NCI-H2227 (cell line): ENCODE measurements around the gene APOBEC3C.
"Not testable (repeated sequence)": the region's sequence is repeated elsewhere in the genome, so short reads cannot be mapped to it uniquely, and the experiment has no call there.

Experiments
- DNase-seq: peaks from one replicate; lab custom pipeline; 2025; ENCODE audit not compliant: unreplicated experiment; lab: John Stamatoyannopoulos, UW

The APOBEC3C gene

DNA sequence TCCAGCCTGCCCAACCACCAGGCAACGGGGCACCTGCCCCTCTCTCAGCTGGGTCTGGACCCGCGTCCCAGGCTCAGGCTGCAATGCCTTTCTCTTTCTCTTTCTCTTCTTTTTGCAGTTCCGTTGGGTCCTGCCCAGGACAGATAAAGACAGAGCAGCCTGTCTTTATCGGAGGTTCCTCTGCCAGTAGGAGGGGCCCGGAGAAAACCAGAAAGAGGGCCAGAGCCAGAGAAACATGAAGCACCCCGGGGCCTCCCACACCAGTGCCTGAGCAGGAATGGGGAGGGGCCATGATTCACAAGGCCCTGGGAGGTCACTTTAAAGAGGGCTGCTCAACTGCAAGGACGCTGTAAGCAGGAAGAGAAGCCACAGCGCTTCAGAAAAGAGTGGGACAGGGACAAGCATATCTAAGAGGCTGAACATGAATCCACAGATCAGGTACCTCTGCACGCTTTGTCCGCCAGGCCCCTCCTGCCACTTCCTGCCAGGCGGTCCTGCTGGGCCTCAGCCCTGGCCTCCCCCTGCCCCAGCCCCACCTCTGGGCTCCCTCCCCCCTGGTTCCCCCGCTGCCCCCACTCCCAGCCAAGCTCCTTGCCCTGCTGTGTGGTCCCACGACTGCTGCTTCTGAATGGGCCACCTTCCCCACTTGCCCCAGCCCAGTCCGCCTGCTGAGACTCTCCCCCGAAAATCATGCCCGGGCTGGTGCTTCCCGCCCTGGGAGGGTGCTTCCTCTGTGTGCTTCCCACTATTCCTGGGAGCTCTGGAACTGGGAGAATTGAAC is at the start of gene APOBEC3C:
Gene APOBEC3C (plus strand): TSS at position 316 of the 781 bp plus-strand sequence. CDS start 106 bp downstream, at position 422.
- peak; percentile 59 for DNase-seq

DNA sequence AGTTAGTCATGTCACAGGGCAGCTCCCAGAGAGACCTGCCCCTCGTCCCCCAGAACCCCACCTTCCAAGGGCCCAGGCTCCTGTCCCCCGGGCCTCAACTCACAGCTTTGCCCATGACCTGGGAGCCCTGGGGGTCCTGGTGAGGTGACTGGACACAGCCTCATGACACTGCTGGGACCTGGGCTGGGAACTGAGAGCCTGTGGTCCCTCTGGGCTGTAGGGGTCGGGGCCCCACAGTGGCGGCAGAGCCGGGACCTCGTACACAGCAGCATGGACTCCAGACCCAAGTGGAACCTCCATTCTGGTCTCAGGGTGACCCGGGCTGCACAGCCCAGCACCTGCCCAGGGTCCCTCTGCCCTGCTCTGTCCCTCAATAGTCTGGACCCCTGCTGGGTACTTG is 49.8 kb upstream of the APOBEC3C start:
- no peak for DNase-seq

DNA sequence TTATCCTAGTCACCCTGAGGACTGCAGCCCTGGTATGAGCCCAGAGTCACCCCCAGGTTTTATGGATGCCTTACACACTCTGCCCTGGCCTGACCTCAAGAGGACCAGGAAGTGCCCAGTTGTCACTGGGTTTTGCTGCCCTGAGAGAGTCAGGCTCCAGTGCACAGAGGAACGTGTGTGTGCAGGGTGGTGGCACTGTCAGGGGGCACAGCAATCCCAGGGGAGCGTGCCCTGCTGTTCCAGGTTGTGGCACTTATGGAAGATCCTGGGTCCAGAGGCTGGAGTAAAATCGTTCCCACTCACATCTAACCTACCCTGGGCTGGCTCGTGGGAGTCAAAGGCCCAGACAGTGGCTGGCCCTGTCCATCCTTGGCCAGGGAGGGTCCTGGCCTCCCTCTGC is 49.1 kb upstream of the APOBEC3C start:
- DNase-seq = no peak

DNA sequence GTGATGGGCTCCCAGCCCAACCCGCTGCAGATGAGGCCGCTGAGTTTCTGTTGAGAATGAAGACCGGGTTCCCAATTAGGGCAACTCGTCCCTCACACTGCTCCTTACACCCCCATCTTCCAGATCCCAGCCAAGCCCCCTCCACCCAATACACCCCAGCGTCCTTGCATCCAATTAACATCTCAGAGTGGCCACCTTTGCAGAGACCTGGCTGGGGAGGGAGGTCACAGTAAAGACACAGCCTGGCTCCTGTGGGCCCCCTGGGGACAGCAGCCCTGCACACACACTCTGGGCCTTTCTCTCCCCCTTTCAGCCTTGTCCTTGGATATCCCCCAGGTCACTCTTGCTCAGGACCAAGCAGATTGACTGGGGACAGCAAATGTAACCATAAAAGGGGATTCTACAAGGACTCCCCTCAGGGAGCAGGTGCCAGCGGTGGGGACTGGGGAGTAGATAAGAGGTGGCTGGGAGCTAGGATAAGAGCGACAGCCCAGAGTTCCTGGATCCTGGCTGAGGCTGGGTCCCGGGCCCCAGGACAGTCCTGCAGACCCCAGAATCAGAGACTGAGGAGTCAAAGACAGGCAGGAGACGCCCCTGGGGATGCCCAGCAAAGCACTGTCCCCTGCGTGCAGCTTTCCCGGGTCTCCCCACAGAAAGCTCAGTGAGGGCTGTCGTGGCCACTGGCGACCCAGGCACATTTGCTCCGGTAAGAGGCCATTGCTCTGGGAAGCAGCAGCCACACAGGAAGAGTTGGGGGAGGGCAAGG is 48.3 kb upstream of the APOBEC3C start:
- DNase-seq = no peak

DNA sequence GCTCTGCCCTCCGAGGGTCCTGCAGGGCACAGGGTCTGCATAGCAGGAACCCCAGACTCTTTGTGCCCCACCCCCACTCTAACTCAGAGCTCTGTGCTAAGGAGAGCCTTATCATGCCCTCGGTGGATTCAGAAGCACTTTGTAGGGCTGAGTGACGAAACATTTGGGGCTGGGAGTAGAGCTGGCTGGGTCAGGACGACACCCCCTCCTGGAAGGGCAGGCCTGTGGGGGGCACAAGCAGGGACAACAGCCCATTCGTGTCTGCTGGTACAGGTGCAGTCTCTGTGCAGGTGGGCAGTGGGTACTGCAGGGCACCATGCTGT is 47.7 kb upstream of the APOBEC3C start:
- DNase-seq = no peak

GRCh38 chr22:38966942-38967341 is 47.1 kb upstream of the APOBEC3C start:
- no peak for DNase-seq

GRCh38 chr22:38967451-38968450 is 46.3 kb upstream of the APOBEC3C start:
- DNase-seq = no peak

DNA sequence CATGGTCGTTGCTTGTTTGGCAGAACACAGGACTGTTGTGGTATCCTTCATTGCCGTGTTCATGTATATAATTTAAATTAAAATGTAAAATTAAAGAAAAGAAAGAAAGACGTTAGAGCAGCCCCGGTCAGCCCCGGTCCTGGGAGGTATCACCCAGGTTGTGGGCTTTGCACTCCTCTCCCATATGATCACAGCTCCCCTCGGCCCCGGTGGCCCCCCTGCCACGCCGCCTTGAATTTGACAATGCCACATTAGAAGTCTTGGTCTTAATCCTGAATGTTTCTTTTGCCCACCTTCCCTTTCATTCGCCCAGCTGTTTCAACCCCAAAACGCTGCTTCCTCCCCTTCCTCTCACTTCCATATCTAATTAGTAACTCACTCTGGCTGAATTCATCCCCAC is 45.3 kb upstream of the APOBEC3C start:
- DNase-seq = no peak

DNA sequence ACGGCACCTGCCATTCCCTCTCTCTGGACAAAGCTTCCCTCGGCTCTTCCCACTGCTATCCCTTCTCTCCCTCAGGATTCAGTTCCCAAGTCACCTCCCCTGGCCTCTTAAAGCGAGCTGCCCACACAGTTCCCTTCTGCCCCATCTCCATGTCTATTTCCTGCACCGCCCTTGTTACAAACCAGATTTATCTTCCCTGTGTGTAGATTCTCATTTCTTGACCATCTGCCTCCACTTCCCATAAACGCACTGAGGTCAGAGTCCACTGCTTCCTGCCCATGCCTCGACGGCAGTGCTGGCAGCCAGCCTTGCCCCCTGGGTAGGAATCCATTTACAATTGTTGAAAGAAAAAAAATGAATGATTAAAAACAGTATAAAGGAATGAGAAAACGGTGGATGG is 43.5 kb upstream of the APOBEC3C start:
- DNase-seq = no peak

GRCh38 chr22:38971202-38971601 is 42.9 kb upstream of the APOBEC3C start:
- DNase-seq = no peak

DNA sequence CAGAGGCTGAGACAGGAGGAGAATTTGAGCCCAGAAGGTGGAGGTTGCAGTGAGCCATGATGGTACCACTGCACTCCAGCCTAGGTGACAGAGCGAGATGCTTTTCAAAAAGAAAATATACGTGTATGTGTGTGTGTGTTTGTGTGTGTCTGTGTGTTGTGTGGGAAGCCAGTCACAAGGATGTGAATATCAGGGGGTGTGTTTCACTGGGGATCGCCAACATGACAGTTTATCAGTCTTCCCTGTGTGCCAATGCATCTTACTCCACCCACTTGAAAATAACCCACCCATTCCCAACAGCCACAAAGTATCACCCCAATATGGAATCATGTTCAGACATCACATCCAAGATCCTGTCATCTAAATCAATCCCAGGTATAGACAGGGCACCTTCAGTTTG is 42.3 kb upstream of the APOBEC3C start:
- DNase-seq = no peak

DNA sequence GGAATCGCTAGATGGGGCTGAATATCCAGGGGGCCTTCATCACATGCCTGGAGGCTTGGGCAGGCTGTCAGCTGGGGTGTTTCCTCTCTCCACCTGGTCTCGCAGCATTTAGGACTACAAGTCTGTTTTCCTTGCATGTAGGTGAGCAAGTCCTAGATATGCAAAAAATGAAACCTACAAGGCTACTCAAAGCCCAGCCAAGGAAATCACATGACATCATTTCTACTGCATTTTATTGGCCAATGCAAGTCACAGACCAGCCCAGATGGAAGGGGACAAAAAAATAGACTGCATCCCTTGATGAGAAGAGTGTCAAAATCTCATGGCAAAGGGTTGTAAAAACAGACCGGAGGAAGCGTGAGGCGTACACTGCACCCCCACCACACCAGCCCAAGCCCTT is 41.5 kb upstream of the APOBEC3C start:
- DNase-seq = no peak

- DNase-seq = peak; percentile 1
Measured at GRCh38 chr22:38973289-38974169, 40.5 kb upstream of the APOBEC3C start.

- no peak for DNase-seq
Measured at GRCh38 chr22:38974170-38974825, 39.8 kb upstream of the APOBEC3C start.

DNA sequence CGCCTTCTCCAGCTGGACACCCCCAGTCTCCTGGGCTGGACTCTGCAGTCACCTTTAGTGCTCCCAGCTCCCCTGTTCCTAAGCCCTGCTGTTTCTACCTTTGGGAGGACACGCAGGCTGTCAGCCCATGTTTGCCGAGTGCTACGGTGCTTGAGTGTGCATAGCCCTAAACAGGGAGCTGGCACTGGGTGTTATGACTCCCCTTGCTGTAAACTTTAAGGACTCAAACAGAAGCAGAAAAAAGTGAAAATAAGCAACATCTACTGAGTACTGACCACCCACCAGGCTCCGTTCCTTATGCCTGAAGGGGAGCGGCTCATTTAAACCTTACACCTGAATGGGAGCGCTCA is 39.3 kb upstream of the APOBEC3C start:
- no peak for DNase-seq

- not testable (repeated sequence) for DNase-seq
Measured at GRCh38 chr22:38977289-38977688, 36.8 kb upstream of the APOBEC3C start.

DNA sequence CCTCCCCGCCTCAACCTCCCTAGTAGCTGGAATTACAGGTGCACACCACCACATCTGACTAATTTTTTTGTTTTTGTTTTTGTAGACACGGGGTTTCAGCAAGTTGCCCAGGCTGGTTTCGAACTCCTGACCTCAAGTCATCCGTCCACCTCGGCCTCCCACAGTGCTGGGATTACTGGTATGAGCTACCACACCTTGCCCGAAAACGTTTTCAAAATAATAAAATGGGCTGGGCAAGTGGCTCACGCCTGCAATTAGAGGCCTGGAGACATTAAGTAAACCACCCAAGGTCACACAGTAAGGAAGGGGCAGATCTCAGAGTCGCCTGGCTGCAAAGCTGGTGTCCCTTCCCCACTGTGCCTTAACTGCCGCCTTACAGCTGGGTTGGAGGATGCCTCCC is 33.5 kb upstream of the APOBEC3C start:
- peak; percentile 1 for DNase-seq

- DNase-seq = peak; percentile 6
Measured at GRCh38 chr22:38981005-38981991, 32.8 kb upstream of the APOBEC3C start.
